Osteocyte (in vitro differentiated cells): ENCODE data around the gene TMEM176B. TPM values are rescaled to one million over a fixed set of nuclear protein-coding genes. Genes with fewer than 3 reads are reported as not detected.
A peak's percentile ranks its signal among the peaks of the same experiment; 100 is the strongest.

Experiments used
- DNase-seq: peaks from one replicate; pipeline ENCODE4 v3.0.0; 2021; ENCODE audit warnings: mixed read lengths; ENCODE audit not compliant: unreplicated experiment; ENCODE audit errors: extremely low spot score
- H3K27ac Mint-ChIP-seq: one replicate; pipeline ENCODE4 v1.8.0; 2021; ENCODE audit warnings: mild to moderate bottlenecking, mixed read lengths; ENCODE audit not compliant: unreplicated experiment
- H3K27me3 Mint-ChIP-seq: one replicate; pipeline ENCODE4 v1.8.0; 2021; ENCODE audit warnings: mixed read lengths; ENCODE audit not compliant: unreplicated experiment
- H3K36me3 Mint-ChIP-seq: one replicate; pipeline ENCODE4 v1.8.0; 2021; ENCODE audit warnings: mixed read lengths; ENCODE audit not compliant: unreplicated experiment
- H3K4me1 Mint-ChIP-seq: one replicate; pipeline ENCODE4 v1.8.0; 2021; ENCODE audit warnings: mixed read lengths; ENCODE audit not compliant: unreplicated experiment
- H3K4me3 Mint-ChIP-seq: one replicate; pipeline ENCODE4 v1.8.0; 2021; ENCODE audit warnings: mild to moderate bottlenecking, moderate library complexity, mixed read lengths; ENCODE audit not compliant: unreplicated experiment
- H3K9me3 Mint-ChIP-seq: one replicate; pipeline ENCODE4 v1.8.0; 2021; ENCODE audit warnings: mixed read lengths; ENCODE audit not compliant: unreplicated experiment
- CTCF ChIP-seq: fragments of 200-600 bp; sonication (generic); IDR thresholded peaks from 2 replicates; pipeline ENCODE4 v1.5.0; 2021; ENCODE audit warnings: antibody characterized with exemption, mild to moderate bottlenecking, moderate library complexity
- long read RNA-seq: library from polyadenylated mRNA; unstranded; transcript quantifications from one replicate; pipeline ENCODE4 v2.0.0, GENCODE V29; 2021
- total RNA-seq: library from RNA; stranded (reverse); gene quantifications from 2 replicates; pipeline ENCODE4 v1.2.1, GENCODE V29; 2021

TMEM176B gene
- not detected in 2 replicates for total RNA-seq
- long read RNA-seq = 0 reads

DNA sequence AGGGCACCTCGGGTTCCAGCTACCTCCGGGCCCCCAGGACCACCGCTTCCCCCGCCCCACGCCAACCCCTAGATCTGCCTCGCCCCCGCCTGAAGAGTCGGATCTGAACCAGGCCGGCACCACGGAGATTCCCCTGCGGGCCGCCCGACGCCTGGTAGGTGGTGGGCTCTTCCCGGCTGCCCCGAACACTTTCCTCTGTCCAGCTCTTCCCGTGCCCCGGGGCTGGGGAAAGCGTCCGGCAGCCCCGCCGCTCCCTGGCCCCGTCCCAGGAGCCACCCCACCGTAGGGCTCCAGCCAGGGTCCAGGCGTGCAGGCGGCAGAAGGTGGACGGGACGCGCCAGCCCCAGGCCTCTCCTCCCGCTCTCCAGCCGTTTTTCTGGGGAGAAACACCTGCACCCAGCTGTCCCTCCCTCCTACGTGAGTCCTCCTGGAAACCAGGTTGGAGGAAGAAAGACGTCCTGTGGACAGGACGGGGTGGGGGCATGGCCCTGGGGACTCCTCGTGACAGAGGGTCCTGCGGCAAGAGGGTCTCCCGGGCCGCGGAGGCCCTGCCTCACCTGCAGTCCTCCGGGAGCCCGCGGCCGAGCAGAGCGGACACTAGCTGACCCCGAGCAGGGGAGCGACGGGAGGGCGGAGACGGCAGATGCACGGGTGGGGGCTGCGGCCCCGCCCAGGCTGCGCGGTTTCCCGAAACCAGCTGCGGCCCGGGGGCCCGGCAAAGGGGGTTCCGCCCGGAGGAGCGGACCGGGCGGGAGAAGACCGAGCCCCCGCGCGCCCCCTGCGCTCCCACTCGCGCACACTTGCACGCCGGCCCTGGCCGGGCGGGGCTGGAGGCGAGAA is at the start of gene TMEM176B:
Gene TMEM176B, minus strand, starts transcription at position 624 of the 840 bp plus-strand sequence. CDS start 3,795 bp downstream, outside the sequence.
- no peaks in the 10 kb centered on the region for H3K4me1 Mint-ChIP-seq
- H3K27ac Mint-ChIP-seq = no peak within 1 kb of the TSS
- H3K9me3 Mint-ChIP-seq = no peaks in the 10 kb centered on the region
- no peak for TF ChIP-seq CTCF
- no peaks in the 10 kb centered on the region for H3K36me3 Mint-ChIP-seq
- peaks cover 22% of the 10 kb centered on the region for H3K27me3 Mint-ChIP-seq
- H3K4me3 Mint-ChIP-seq = no peak within 1 kb of the TSS
- DNase-seq = no peak

GRCh38 chr7:150849204-150849775 is 49.1 kb upstream of the TMEM176B start:
- no peak for TF ChIP-seq CTCF
- Mint-ChIP-seq H3K27ac (no peak overlapping the region), H3K4me1 (no peaks in the 10 kb centered on the region), H3K9me3 (no peaks in the 10 kb centered on the region), H3K4me3 (no peak overlapping the region), H3K36me3 (no peaks in the 10 kb centered on the region), H3K27me3 (peaks cover 3% of the 10 kb centered on the region)
- peak; percentile 62 for DNase-seq

GRCh38 chr7:150848561-150849115 is 48.5 kb upstream of the TMEM176B start:
- DNase-seq = peak; percentile 53
- Mint-ChIP-seq H3K9me3 (no peaks in the 10 kb centered on the region), H3K27ac (no peak overlapping the region), H3K4me1 (no peaks in the 10 kb centered on the region), H3K4me3 (no peak overlapping the region), H3K27me3 (peaks cover 4% of the 10 kb centered on the region), H3K36me3 (no peaks in the 10 kb centered on the region)
- TF ChIP-seq CTCF = no peak

DNA sequence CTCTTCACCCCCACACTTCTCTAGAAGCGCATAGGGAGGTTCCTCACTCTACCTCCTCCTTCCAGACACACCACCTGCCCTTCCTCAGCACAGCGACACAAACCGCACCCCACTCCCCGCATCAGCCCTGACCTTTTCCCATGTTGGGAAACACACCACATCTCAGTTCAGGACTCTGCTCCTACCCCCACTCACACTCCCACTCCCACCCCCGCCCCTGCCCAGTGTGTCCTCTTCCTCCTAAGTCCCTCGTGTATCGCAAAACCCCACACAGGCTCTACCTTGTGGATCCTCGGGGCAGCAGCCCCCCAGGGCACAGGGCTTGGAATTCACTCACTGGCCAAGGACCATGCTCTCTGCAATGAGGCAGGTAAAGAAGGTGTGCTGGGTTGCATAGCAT is 47.9 kb upstream of the TMEM176B start:
- Mint-ChIP-seq H3K36me3 (no peaks in the 10 kb centered on the region), H3K27ac (no peak overlapping the region), H3K4me1 (no peaks in the 10 kb centered on the region), H3K27me3 (peaks cover 4% of the 10 kb centered on the region), H3K4me3 (no peak overlapping the region), H3K9me3 (no peaks in the 10 kb centered on the region)
- no peak for TF ChIP-seq CTCF
- peak; percentile 65 for DNase-seq

- Mint-ChIP-seq H3K9me3 (no peaks in the 10 kb centered on the region), H3K4me3 (no peak overlapping the region), H3K27ac (no peak overlapping the region), H3K27me3 (peaks cover 4% of the 10 kb centered on the region), H3K4me1 (no peaks in the 10 kb centered on the region), H3K36me3 (no peaks in the 10 kb centered on the region)
- peak; percentile 53 for DNase-seq
- no peak for TF ChIP-seq CTCF
These were observed 47.4 kb upstream of the TMEM176B start for GRCh38 chr7:150847536-150847935.
